ENCODE results near the gene BFSP2. TPM values are rescaled to one million over a fixed set of nuclear protein-coding genes. Genes with fewer than 3 reads are reported as not detected.

Gene BFSP2
- total and polyA plus RNA-seq, 2 donors (not counting 3 experiments of a cell fraction or from before 2014, with no cell fraction given), result not detected

- Histone ChIP-seq H3K36me3 (ENCODE audit: control insufficient read depth in 2 of 2, extremely low read depth in 1 of 2, insufficient read depth in 2 of 2, low read length in 2 of 2) (no peaks in the 10 kb centered on the region), H3K4me2 (ENCODE audit: insufficient read depth, low read length) (no peak overlapping the region), H3K27ac (ENCODE audit: insufficient read depth, low read depth, low read length) (no peak overlapping the region), H3K27me3 (ENCODE audit: control insufficient read depth in 2 of 2, insufficient read depth in 2 of 2, low read length in 2 of 2) (peaks cover 0 to 2% of the 10 kb centered on the region in 2 experiments), H3K9ac (replicated peaks; ENCODE audit: extremely low read depth, insufficient read depth, low read length) (no peak overlapping the region), H3K4me1 (ENCODE audit: control insufficient read depth, extremely low read depth, insufficient read depth, low read length) (no peaks in the 10 kb centered on the region), H2AFZ (ENCODE audit: low read depth, low read length) (no peak overlapping the region), H3K4me3 (replicated peaks in 1 of 3; ENCODE audit: insufficient read depth in 1 of 3, low read depth in 1 of 3, low read length in 3 of 3) (no peak overlapping the region), H3K79me2 (ENCODE audit: control insufficient read depth, insufficient read depth, low read length) (no peaks in the 10 kb centered on the region), H4K20me1 (replicated peaks; ENCODE audit: control insufficient read depth, extremely low read depth, insufficient read depth, low read length) (no peaks in the 10 kb centered on the region), H3K9me3 (replicated peaks; ENCODE audit: control insufficient read depth, insufficient read depth, low read length) (no peaks in the 10 kb centered on the region), H3K9me1 (replicated peaks; ENCODE audit: control insufficient read depth, extremely low read depth, insufficient read depth, low read length) (no peaks in the 10 kb centered on the region)
- FAIRE-seq (no peak), DNase-seq (ENCODE audit: low read depth, low spot score) (no peak)
- intact Hi-C loops (cut with micrococcal nuclease) (no loop called here), dilution Hi-C loops (cut with MboI; ENCODE audit: extremely low pct_ligation_motif_present, low sequenced_read_pairs) (no loop called here)
- POLR2A ChIA-PET, result no interaction called here
- CTCF ChIA-PET, result no interaction called here
- TF ChIP-seq POLR2AphosphoS5 (IDR thresholded peaks at IDR 0.05; ENCODE audit: insufficient read depth, low read depth, low read length), result no peak
- TF ChIP-seq MYC (IDR thresholded peaks at IDR 0.05; ENCODE audit: low read depth, low read length), result no peak
- TF ChIP-seq MAX (IDR thresholded peaks at IDR 0.05; ENCODE audit: insufficient read depth, insufficient read length), result no peak
- no peak for TF ChIP-seq GATA2 (IDR thresholded peaks at IDR 0.05; ENCODE audit: insufficient read depth, insufficient read length, low read depth, low read length)
- TF ChIP-seq JUN (IDR thresholded peaks at IDR 0.05; ENCODE audit: borderline replicate concordance, insufficient read depth, insufficient read length, low read depth), result no peak
- no peak for TF ChIP-seq CTCF (IDR thresholded peaks at IDR 0.05; ENCODE audit: extremely low read depth in 1 of 2, insufficient read depth in 1 of 2, low read depth in 1 of 2, low read length in 2 of 2)
- TF ChIP-seq POLR2A (IDR thresholded peaks at IDR 0.05; ENCODE audit: low read depth, low read length), result no peak
- no TSS peak for BruUV-seq (replicated peaks)
Observed at GRCh38 chr3:133476971-133477375, 77.1 kb downstream of the BFSP2 start.
